NCI-H1105 (cell line): ENCODE results near the gene TLR2.
"Not testable (repeated sequence)": the region's sequence is repeated elsewhere in the genome, so short reads cannot be mapped to it uniquely, and the experiment has no call there.

Experiments
- DNase-seq: peaks from one replicate; lab custom pipeline; 2025; lab: John Stamatoyannopoulos, UW

TLR2 gene

DNA sequence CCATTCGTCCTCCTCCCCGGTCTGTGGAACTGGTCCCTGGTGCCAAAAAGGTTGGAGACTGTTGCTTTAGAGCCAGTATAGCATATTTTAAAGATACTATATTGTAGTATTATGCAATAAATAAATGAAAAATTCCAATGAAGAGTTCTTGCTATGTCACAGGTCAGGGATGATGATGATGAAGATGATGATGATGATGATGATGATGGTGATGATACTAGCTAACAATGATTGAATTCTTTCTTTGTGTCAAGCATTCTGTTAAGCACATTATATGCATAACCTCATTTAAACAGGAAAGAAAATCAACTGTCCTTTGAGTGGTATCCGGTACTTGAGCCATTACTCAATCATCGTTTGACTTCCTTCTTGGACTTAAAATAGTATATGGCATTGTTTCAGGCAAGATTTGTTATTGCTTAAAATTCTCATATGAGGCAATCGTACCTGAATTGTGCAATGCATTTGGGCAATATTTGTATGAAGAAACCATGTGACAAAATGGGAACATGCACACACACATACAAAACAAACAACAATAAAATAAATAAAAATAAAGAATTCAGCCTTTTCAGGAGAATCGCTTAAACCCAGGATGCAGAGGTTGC is 22.8 kb upstream of the TLR2 start:
- DNase-seq = no peak

DNA sequence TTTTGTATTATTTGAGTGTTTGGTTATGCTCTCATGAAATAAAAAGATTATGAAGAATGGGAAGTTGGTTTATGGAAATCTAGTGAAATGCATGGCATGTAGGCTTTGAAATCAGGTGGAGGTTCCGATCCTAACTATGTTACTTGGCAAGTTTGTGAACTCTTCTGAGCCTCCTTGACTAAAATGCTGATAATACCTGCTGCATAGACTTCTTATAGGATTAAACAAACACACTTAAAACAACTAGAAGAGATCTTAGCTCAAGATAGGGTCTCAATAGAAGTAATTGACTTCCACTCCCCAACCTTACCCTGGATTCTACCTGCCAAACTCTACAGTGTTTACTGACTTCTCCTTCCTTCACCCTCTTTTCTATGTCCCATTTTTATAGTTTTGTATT is 22.2 kb upstream of the TLR2 start:
- DNase-seq = no peak

DNA sequence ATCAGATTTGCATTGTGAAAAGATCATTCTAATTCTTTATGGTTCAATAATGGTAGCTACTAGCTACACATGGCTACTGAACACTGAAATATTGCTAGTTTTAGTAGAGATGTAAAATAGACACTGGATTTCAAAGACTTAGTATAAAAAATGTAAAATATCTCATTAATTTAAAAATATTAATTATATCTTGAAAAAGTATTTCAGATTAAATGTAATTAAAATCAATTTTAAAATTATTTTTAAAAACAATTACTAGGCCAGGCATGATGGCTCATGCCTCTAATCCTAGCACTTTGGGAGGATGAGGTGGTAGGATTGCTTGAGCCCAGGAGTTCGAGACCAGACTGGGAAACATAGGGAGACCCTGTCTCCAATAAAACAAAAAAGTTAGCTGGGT is 20.4 kb upstream of the TLR2 start:
- DNase-seq = no peak

DNA sequence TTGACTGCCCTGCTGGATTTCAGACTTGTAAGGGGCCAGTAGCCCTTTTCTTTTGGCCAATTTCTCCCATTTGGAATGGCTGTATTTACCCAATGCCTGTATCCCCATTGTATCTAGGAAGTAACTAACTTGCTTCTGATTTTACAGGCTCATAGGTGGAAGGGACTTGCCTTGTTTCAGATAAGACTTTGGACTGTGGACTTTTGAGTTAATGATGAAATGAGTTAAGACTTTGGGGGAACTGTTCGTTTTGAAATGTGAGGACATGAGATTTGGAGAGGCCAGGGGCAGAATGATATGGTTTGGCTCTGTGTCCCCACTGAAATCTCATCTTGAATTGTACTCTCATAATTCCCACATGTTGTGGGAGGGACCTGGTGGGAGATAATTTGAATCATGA is 17.6 kb upstream of the TLR2 start:
- DNase-seq = not testable (repeated sequence)

DNA sequence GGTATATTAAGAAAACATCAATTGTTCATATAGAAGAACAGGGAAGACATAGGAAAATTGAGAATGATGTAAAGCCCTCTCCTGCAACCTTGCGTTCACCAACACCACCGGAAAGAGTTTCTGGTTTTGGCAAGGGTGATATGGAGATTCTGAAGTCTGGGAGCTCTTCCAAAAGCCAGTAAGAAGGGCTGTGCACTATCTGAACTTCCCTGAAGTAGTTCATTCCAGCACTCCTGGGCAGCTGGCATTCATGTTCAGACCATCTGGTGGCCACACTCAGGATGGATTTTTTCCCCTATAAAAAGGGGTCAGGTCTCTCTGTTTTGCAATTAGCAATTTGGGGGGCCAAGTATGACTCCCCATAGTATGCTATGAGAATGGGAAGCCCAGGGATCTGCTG is 15.4 kb upstream of the TLR2 start:
- DNase-seq = no peak

DNA sequence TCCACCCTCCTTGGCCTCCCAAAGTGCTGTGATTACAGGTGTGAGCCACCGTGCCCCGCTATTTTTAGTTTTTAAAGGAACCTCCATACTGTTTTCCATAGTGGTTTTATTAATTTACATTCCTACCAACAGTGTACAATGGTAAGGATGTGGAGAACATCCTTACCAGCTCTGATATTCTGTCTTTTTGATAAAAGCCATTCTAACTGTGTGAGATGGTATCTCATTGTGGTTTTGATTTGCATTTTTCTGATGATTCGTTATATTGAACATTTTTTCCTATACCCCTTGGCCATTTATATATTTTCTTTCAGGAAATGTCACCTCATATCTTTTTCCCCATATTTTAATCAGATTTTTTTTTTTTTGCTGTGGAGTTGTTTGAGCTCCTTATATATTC is 14.2 kb upstream of the TLR2 start:
- no peak for DNase-seq

DNA sequence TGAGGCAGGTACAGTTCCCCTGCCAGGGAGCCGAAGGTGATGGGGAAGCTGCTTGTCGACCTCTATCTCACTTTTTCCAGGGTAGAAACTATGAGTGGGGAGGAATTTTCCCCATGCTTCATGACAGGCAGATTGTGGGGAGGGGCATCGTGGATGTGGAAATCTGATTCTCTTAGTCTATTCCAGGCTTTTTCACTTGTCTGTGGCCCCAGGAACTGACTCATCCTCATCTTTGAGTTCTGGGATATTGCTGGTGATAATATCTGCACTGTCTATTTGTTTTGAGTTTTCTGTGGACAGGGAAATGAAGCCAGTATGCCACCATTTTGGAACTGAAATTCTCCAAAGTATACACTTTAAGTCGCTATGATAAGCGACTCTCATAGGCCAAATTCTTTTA is 7.6 kb upstream of the TLR2 start:
- DNase-seq = no peak

DNA sequence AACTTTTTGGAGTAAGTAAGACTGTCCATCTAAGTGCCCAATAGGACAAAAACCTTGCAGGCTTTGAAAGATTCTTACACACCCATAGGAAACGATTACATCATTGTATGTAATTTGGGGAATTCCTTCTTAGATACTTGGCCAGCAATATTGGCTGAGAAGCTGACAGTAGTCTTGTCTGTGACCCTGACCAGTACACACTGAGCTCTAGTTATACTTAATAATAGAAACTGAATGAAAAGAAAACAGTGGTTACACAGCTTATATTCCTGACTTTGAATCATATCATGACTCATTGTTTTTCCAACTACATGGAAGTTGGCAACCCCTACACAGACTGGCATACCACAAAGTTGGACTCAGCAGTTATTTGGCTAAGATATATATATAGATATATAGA is 7.1 kb upstream of the TLR2 start:
- DNase-seq = no peak

DNA sequence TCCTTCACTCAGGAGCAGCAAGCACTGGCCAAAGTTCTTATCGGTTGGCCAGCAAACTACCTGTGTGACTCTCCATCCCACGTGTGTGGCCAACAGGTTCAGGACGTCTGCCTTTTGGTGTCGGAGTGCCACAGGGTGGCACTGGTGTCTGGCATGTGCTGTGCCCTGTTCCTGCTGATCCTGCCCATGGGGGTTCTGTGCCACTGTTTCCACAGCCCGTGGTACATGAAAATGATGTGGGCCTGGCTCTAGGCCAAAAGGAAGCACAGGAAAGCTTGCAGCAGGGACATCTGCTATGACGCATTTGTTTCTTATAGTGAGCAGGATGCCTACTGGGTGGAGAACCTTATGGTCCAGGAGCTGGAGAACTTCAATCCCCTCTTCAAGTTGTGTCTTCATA is 4.6 kb upstream of the TLR2 start:
- no peak for DNase-seq

DNA sequence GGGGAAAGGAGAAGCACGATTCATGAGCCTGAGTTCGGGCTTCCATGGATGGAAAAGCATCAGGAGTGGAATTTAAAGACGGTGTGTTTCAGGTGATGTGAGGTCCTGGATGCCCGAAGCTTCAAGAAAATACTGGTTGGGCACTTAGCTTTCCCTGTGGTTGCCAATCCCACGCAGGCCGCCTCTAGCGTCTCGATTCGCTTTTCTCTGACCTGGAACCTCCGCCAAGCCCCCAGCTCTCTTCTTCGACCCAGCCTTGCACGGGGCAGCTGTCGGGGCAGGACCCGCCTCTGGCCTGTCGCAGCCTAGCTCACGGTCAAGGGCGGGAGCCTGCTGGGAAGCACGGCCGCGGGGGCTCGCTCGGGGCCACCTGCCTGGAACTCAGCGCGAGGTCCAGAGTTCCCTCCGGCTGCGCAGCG is 308 bp upstream of the TLR2 start:
- DNase-seq = no peak

DNA sequence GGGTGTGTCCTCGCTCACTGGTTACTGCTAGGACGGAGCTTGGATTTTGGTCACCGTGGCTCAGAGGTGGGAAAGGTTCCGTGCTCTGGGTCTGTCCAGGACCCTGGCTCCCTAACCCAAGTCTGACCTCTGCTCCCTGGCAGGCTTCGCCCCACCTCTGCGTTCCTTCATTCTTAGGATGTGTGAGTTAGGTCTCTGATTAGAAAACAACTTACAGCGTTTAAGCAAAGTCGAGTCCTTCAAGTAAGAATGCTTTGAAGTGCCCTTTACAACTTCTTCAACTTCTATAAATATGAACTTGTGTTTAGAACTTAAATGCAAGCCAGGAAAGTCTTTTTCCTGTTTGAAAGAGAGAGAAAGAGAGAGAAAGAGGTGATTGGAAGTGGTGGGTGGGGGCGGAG is 891 bp downstream of the TLR2 start:
- DNase-seq = no peak

DNA sequence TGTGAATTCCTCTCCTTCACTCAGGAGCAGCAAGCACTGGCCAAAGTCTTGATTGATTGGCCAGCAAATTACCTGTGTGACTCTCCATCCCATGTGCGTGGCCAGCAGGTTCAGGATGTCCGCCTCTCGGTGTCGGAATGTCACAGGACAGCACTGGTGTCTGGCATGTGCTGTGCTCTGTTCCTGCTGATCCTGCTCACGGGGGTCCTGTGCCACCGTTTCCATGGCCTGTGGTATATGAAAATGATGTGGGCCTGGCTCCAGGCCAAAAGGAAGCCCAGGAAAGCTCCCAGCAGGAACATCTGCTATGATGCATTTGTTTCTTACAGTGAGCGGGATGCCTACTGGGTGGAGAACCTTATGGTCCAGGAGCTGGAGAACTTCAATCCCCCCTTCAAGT is 20.4 kb downstream of the TLR2 start:
- no peak for DNase-seq

DNA sequence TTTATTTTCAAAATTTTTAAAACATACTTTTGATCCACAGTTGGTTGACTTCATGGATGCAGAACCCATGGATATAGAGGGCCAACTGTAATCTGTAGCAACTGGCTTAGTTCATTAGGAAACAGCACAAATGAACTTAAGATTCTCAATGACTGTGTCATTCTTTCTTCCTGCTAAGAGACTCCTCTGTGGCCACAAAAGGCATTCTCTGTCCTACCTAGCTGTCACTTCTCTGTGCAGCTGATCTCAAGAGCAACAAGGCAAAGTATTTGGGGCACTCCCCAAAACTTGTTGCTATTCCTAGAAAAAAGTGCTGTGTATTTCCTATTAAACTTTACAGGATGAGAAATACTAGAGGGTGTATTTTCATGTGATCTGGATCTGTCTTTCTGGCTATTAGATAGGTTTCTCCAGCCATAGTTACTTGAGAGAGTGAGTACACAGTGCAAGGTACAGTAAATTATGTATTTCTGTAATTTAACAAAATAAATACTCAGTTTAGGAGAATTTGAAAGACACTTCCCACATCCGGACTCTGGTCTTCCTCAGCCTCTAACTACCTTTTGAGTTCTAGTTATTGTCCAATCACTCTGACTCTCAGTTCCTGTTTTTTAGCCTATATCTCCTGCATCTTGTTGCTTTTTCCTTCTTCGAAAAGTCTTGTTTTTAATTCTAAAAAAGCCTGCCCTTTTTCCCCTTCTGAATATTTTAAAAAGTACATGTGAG is 21.8 kb downstream of the TLR2 start:
- DNase-seq = no peak

DNA sequence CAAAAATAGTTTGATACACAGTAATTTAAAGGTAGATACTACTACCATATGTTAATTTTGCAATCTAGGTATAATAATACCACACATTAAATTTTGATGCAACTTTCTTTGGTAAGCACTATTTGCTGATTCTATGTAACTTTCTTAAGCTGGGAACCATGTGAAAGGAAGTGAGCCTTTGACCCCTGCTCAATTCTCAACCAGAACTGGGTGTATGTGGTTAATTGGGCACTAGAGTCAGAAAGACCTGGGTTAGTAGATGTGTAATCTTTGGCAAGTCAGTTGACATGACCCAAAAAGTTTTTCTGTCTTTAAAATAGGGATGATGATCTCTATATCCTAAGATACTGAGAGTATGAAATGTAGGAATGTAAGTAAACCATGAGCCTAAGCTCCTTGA is 22.4 kb downstream of the TLR2 start:
- no peak for DNase-seq

DNA sequence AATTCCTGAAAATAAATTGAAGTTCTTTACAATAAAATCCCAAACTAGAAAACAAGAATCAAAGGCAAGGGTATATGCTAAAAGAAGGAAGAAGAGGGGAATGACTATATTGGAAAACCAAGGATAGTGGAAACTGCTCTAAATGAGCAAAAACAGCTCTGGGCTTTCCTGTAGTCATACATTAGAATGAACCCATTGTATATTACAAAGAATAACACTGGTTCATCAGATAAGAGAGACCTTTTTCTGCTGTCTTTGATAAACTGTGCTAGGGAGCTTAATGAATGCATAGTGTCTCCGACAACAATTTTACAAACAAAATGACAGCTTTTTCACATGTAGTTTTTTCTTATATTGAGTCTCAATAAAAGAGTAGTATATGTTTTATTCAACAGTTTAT is 26.6 kb downstream of the TLR2 start:
- DNase-seq = no peak

DNA sequence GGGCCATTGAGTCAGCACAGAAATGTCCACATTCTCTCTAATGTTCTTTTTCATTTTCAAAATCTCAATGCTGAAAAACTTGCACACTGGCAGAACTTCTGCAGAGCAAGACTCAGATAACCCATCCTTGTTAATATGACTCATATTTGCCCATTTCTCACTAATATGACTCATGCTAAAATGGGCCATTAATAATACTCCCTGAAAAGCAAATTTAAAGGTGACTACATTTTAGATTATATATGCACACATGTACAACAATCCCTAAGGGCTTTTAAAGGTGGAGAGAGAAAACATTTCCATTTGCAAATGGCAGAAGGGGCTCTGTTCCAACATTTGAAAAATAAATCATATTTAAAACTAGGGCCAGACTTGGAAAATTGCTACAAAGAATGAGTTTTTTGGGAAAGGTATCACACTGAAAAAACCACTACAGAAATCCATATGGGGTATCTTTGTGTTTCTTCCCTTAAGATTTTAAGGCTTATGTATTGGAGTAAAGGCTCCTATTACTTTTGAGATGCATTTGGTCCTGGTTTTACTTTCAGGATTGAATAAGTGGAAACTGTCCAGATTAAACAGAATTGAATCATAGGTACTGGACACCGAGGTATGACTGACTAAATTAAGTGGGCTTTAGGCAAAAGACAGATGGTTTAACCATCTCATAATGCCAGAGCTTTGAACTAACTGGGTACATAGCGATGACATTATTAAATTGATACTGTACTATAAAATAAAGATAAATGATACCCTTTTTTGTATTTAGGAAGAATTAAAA is 30.0 kb downstream of the TLR2 start:
- DNase-seq = no peak

DNA sequence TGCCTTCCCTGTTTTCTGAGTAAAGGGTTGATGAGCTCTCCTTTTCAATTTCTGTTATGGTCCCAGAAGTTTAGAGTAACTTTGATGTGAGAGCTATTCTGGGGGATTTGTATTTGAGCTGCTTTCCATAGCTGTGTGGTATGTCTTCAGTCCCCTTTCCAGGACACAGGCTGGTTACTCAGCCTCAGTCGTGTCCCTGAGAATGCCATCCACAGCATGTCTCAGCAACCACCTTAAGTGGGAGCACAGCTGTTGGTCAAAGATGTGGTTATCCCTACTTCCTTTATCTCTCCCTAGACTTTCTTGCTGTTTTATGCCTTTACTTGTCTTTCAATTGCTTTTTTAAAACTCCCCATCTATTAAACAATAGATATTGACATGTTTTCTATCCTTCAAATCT is 38.0 kb downstream of the TLR2 start:
- no peak for DNase-seq

DNA sequence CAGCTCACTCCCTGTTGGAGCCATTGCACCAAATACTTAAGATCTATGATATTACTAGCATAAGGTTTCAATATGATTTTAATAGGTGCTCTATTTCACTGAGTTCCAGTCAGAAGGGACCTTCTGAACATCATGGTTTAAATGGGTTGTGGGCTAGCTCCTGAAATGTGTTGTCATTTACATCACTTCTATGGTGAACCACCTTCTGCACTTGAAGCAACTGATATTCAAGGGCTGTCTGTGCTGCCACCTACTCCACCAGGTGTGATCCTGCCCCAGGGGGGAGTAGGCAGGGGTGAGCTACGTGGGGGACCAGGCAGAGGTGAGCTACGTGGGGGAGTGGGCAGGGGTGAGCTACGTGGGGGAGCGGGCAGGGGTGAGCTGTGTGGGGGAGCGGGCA is 40.5 kb downstream of the TLR2 start:
- no peak for DNase-seq

DNA sequence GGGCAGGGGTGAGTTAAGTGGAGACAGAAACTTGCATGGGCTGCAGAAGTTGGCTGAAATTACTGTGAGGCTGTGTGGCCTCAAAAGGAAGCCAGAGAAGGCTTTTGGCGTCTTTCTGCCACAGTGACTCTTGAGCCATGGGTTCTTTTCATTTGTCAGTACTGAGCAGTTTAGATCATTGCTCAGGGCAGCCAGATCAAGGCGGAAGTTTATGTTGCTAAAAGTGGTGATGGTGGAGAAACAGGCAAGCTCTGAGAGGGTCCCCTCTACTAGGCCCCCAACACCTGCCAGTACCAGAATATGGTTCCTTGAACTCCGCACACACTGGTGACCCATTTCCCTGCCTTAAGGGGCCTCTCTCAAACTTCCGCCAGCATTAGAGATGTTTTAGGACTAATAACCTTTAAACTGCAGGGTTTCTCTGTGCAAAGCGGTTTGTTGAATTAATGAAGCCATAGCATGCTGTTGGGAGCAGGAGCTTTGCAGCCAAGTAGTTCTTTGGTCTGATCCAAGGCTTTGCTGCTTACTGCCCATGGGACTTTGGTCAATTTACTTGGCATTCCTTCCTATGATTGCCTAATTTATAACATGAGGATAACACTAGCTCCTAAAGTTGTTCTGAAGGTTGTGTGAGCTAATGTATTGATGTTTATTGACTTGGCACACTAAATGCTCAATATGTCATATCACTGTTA is 41.2 kb downstream of the TLR2 start:
- DNase-seq = no peak

DNA sequence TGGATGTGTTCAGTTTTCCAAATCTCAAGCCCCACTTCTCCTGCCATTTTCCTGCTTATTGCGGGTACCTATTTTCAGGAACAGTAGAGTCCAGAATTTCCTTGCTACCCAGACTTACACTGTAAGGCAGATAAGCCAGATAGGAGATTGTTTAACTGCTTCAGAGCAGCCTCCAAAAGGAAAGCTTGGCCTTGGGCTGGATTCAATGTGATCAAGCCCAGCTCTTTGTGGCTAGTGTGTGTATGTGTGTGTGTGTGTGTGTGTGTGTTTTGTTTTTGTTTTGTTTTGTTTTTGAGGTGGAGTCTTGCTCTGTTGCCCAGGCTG is 41.7 kb downstream of the TLR2 start:
- DNase-seq = no peak

DNA sequence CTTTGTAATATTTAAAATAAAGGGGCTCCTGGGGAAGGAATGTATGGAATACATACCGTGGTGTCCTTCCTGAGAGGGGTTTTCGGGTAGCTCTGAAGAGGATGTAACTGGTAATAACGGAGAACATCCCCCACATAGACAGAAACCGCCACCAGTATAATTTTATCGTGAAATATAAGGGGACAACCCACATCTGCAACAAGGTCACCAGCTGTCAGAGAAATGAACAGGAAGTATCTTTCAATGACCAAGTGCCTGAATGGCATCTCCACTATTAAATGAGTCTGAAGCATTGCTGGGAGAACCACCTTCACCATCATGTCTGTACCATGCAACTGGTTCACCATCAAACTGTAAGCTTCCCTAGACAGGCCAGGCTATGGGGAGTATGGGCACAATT is 44.1 kb downstream of the TLR2 start:
- no peak for DNase-seq

DNA sequence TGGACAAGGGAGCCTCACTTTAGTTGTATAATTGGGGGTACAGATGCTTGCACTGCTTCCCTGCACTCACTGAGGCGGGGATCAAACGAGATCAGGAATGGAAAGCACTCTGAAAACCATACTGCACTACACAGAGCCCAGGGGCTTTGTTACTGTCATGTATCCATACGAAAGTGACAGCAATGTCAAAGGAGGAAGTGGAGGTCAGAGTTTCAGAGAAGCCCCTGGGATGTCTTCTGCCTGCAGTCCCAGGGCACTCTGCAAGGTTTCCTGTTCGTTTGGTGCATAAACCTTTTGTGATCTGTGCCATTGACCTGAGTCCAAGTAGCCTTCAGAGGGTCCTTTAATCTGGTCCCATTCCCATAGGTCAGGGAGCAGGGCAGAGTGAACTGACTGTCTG is 44.6 kb downstream of the TLR2 start:
- no peak for DNase-seq

DNA sequence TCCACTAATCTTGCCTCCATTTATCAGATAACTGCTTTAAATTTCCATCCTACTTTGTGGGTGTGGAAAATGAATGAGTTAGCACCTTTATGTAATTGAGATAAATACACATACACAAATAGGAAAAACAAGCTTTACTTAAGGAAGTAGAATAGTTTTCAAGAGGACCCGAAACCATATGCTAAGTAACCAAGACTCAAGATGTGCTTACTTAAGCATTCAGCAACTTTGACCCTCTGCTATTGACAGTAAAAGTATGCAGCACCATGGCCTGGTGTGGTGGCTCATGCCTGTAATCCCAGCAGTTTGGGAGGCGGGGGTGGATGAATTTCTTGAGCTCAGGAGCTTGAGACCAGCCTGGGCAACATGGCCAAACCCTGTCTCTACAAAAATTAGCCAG is 45.8 kb downstream of the TLR2 start:
- no peak for DNase-seq
